IPS-20b (cell line): ENCODE data around the gene MTNR1B.

Experiments
- H3K27ac ChIP-seq: one replicate; pipeline ENCODE4 v1.5.1; 2013; ENCODE audit warnings: low read length
- H3K27me3 ChIP-seq: 2 replicates; pipeline ENCODE4 v1.6.1; 2013; ENCODE audit warnings: mild to moderate bottlenecking, low read length, inconsistent platforms; ENCODE audit not compliant: insufficient read depth
- H3K36me3 ChIP-seq: 2 replicates; pipeline ENCODE4 v1.6.1; 2013; ENCODE audit warnings: low read depth, mild to moderate bottlenecking, inconsistent platforms, low read length, moderate library complexity; ENCODE audit not compliant: insufficient read depth
- H3K4me1 ChIP-seq: 2 replicates; pipeline ENCODE4 v1.6.1; 2013; ENCODE audit warnings: mild to moderate bottlenecking, control low read depth, inconsistent platforms, low read length, moderate library complexity; ENCODE audit not compliant: insufficient read depth
- H3K4me3 ChIP-seq: 2 replicates; pipeline ENCODE4 v1.5.1; 2013; ENCODE audit warnings: mild to moderate bottlenecking, low read length, inconsistent platforms
- H3K9ac ChIP-seq: 2 replicates; pipeline ENCODE4 v1.6.1; 2013; ENCODE audit warnings: low read depth, mild to moderate bottlenecking, inconsistent platforms, low read length, moderate library complexity
- H3K9me3 ChIP-seq: 2 replicates; pipeline ENCODE4 v1.6.1; 2013; ENCODE audit warnings: mild to moderate bottlenecking, low read depth, low read length, inconsistent platforms; ENCODE audit not compliant: insufficient read depth

Gene MTNR1B

GRCh38 chr11:93016595-93016994, 47.1 kb downstream of the MTNR1B start:
- H3K27me3 ChIP-seq: no peaks in the 10 kb centered on the region
- no peak overlapping the region for H3K4me3 ChIP-seq
- H3K4me1 ChIP-seq: 0 out of 2 replicates have a peak, but pooled peaks cover 3% of the 10 kb centered on the region
- no peak overlapping the region for H3K9ac ChIP-seq
- no peak overlapping the region for H3K27ac ChIP-seq
- H3K36me3 ChIP-seq: no peaks in the 10 kb centered on the region
- peaks cover 8% of the 10 kb centered on the region for H3K9me3 ChIP-seq

GRCh38 chr11:93017821-93018690, 48.6 kb downstream of the MTNR1B start:
- no peak overlapping the region for H3K27ac ChIP-seq
- no peaks in the 10 kb centered on the region for H3K36me3 ChIP-seq
- peaks cover 8% of the 10 kb centered on the region for H3K9me3 ChIP-seq
- H3K4me3 ChIP-seq: no peak overlapping the region
- H3K9ac ChIP-seq: no peak overlapping the region
- 0 out of 2 replicates have a peak, but pooled peaks cover 3% of the 10 kb centered on the region for H3K4me1 ChIP-seq
- no peaks in the 10 kb centered on the region for H3K27me3 ChIP-seq

GRCh38 chr11:93020248-93021046, 51.0 kb downstream of the MTNR1B start:
- peaks cover 8% of the 10 kb centered on the region for H3K9me3 ChIP-seq
- H3K36me3 ChIP-seq: no peaks in the 10 kb centered on the region
- H3K4me1 ChIP-seq: 0 out of 2 replicates have a peak, but pooled peaks cover 3% of the 10 kb centered on the region
- H3K27me3 ChIP-seq: no peaks in the 10 kb centered on the region
- no peak overlapping the region for H3K27ac ChIP-seq
- H3K4me3 ChIP-seq: no peak overlapping the region
- H3K9ac ChIP-seq: no peak overlapping the region

GRCh38 chr11:93024369-93024768, 54.9 kb downstream of the MTNR1B start:
- H3K36me3 ChIP-seq: no peaks in the 10 kb centered on the region

GRCh38 chr11:93025558-93026255, 56.3 kb downstream of the MTNR1B start:
- Histone ChIP-seq H3K9ac (no peak overlapping the region), H3K4me3 (no peak overlapping the region), H3K36me3 (no peaks in the 10 kb centered on the region), H3K27ac (no peak overlapping the region), H3K9me3 (no peaks in the 10 kb centered on the region), H3K4me1 (no peaks in the 10 kb centered on the region), H3K27me3 (no peaks in the 10 kb centered on the region)

More at GRCh38 chr11:93024369-93024768, 54.9 kb downstream of the MTNR1B start:
- 0 out of 2 replicates have a peak, but pooled peaks cover 3% of the 10 kb centered on the region for H3K4me1 ChIP-seq
- no peak overlapping the region for H3K9ac ChIP-seq
- no peak overlapping the region for H3K27ac ChIP-seq
- no peak overlapping the region for H3K4me3 ChIP-seq
- no peaks in the 10 kb centered on the region for H3K9me3 ChIP-seq
- no peaks in the 10 kb centered on the region for H3K27me3 ChIP-seq

GRCh38 chr11:93028960-93029522, 59.6 kb downstream of the MTNR1B start:
- H3K4me3 ChIP-seq: no peak overlapping the region
- H3K27me3 ChIP-seq: no peaks in the 10 kb centered on the region
- no peak overlapping the region for H3K27ac ChIP-seq
- H3K4me1 ChIP-seq: no peaks in the 10 kb centered on the region
- H3K9ac ChIP-seq: no peak overlapping the region
- H3K9me3 ChIP-seq: no peaks in the 10 kb centered on the region
- H3K36me3 ChIP-seq: no peaks in the 10 kb centered on the region

- Histone ChIP-seq H3K4me3 (no peak overlapping the region), H3K9me3 (no peaks in the 10 kb centered on the region), H3K27ac (no peak overlapping the region), H3K9ac (no peak overlapping the region), H3K27me3 (no peaks in the 10 kb centered on the region), H3K36me3 (no peaks in the 10 kb centered on the region), H3K4me1 (no peaks in the 10 kb centered on the region)
These were observed 61.9 kb downstream of the MTNR1B start for GRCh38 chr11:93031386-93031785.
